SIG-M5 treated with dmso at 0.1 percent for 504 hours (cell line): Measurements from ENCODE around the gene RABAC1.
A peak's percentile ranks its signal among the peaks of the same experiment; 100 is the strongest.
"Not testable (repeated sequence)": the region's sequence is repeated elsewhere in the genome, so short reads cannot be mapped to it uniquely, and the experiment has no call there.

Experiments used
- DNase-seq: peaks from one replicate; lab custom pipeline; 2025; ENCODE audit not compliant: unreplicated experiment; lab: John Stamatoyannopoulos, UW

RABAC1 gene

DNA sequence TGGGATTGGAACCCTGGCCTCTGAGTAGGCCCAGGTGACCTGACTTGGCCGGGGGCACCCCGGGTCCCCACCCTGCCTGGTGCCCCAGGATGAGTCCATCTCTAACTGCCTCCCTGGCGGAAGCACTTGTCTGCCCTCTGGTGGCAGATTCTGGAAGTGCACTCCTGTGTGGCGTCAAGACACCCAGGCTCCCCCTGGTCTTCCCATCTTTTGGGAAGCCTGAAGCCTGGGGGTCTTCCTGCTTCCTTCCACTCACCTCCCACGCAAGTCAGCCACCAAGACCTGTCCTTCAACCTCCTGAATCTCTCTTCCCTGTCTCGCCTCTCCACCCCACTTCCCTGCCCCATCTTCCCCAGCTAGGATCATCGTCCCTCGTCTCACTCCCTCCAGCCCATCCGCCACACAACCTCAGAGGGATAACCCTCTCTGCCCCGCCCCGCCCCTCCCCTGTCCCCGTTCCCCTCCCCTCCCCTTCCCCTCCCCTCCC is 7.4 kb downstream of the RABAC1 start:
- peak; percentile 35 for DNase-seq

DNA sequence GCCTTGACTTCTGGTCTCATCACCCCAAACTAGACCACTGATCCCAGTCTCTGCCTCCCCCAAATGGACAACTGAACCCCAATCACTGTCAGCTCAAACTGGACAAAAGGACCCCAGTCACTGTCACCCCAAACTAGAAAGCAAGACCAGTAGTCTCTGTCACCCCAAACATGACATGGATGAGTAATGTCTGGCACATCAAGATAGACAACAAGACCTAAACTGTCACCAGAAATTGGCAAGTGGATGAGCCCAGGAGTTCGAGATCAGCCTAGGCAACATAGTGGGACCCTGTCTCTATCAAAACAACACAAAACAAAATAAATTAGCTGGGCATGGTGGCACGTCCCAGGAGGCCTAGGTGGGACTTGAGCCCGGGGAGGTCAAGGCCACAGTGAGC is 12.0 kb downstream of the RABAC1 start:
- DNase-seq = no peak

DNA sequence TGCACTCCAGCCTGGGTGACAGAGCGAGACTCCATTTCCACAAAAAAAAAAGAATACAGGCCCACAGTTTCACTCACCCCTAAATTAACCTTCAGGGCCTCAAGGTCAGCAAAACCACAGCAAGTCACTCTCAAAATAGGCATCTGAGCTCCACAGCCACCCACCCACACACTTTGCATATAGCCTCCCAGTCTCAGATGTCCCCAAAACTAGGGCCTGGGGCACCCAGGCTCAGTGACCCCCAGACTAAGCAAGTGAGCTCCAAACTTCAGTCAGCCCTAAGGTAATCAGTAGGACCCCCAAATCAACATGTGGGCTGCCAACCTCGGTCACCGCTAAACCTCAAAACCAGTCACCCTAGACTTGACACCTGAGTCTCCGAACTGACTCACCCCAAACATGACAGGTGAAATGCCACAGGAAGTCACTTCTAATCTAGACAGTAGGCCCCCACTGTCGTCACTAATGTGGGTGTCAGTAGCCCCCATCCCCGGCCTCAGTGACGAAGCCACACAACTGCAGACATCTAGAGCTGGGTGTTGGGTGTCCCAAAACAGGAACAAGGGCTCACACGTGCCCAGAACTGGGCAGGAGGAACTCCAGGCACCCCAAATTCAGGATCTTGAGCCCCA is 13.9 kb downstream of the RABAC1 start:
- no peak for DNase-seq

DNA sequence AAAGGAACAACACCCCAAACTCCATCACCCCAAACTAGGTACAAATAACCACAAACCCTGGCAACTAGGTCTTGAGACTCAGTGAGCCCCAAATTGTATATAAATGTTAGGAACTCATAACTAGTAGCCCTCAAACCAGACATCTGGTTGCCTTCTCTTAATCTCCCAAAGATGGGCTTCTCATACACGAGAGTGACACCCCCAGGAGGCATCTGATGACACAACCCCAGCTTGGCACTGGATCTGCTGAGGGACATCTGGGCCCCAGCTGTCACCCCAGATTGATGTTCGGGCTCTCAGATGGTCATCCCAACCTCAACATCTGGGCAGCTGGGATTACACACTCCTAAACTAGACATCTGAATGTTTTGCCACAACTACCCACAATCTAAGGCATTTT is 14.8 kb downstream of the RABAC1 start:
- no peak for DNase-seq

DNA sequence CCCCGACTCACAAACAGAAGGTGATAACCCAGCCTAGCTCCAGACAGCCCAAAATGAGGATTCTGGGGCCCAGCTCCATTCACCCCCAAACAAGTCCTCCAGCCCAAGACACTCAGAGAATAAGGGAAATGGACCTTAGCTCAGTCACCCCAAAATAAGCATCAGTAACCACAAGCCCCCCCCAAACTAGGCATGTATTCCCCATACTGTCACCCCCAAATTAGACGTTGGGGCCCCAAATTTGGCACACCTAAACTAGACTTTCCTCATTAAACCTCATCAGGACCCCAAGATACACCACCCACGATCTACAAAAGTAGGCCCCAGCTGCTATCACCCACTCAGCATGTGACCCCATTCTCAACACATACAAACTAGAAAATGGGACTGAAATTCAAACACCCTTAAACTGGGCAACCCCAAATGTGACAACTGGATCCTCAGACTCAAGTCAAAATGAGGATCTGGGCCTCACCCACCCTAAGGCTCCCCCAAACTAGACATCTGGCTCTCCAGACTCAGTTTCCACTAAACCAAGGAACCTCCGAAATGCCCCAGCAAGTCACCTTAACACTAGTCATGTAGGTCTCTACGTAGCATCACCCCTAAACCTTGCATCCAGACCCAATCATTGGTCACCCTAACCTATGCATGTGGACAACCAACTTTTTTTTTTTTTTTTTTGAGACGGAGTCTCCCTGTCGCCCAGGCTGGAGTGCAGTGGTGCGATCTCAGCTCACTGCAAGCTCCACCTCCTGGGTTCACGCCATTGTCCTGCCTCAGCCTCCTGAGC is 17.5 kb downstream of the RABAC1 start:
- no peak for DNase-seq

DNA sequence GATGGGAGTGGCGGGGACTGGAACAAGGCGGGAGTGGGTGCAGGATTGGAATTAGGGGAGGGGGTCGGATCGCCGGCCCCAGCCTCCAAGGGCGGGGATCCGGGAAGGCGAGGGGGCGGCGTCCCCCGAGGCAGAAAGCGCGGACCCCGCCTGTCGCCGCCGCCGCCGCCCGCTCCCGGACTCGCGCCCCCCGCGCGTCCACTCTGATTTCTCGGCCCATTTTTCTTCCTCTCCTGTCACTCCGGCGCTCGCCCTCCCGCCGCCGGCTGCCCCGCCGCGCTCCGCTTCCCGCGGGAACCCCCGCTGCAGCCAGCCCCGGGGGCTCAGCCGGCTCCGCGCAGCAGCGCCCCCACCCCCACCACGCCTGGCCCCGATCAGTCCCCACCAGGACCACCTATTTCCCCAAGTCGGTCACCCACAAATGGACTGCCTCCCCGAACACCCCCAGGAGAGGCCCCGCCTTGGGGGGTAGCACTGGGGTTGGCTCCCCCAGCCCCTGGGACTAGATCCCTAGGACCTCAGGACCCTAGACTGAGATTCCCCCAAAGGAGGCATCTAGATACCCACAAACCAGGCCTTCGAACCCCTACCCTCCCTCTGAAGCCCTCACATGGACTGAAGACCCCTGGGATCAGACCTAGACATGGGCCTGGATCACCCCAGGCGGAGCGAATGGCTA is 18.3 kb downstream of the RABAC1 start:
- DNase-seq = no peak

DNA sequence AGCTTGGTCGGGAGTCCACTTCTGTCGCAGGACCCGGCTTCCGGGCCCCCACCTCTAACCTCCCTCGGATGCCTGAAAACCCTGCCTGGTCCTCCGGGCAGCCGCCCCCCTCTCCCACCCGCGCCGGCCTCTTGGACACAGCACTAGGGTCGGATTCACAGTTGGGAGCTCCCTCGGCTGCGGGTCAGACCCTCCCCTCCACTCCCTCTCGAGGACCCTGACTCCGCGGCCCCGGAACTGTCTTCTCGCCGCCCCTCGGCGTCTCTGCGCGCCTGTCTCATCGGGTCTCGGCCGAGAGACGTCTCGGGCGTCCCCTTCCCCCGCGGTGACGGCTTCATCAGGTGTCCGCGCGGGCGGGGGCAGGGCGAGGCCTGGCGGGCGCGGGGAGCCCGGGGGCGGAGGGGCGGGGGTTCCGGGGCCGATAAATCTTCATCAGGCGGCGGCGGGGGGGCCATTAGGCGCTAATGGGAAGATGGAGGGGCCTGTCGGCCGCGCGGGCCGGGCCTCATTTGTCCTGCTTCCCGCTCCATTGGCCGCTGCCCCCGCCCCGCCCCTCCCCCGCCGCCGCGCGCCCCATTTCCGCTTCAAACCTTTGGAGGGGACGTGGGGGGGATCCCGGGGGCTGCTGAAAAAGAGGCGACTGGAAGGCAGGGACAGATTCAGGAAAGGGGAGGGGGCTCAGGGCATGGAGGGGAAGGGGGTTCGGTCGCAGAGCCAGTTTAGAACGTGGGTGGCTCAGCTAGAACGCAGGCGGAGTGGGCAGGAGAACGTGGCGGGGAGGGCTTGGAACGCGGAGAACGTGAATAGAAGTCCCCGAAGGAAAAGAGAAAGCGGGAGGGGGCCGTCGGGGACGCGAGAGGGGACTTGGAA is 19.0 kb downstream of the RABAC1 start:
- no peak for DNase-seq

DNA sequence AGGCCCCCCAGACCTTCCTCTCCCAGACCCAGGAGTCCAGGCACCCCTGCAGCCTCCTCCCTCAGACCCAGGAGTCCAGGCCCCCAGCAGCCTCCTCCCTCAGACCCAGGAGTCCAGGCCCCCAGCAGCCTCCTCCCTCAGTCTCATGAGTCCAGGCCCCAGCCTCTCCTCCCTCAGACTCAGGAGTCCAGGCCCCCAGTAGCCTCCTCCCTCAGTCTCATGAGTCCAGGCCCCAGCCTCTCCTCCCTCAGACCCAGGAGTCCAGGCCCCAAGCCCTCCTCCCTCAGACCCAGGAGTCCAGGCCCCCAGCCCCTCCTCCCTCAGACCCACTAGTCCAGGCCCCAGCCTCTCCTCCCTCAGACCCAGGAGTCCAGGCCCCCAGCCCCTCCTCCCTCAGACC is 19.9 kb downstream of the RABAC1 start:
- DNase-seq = not testable (repeated sequence)

DNA sequence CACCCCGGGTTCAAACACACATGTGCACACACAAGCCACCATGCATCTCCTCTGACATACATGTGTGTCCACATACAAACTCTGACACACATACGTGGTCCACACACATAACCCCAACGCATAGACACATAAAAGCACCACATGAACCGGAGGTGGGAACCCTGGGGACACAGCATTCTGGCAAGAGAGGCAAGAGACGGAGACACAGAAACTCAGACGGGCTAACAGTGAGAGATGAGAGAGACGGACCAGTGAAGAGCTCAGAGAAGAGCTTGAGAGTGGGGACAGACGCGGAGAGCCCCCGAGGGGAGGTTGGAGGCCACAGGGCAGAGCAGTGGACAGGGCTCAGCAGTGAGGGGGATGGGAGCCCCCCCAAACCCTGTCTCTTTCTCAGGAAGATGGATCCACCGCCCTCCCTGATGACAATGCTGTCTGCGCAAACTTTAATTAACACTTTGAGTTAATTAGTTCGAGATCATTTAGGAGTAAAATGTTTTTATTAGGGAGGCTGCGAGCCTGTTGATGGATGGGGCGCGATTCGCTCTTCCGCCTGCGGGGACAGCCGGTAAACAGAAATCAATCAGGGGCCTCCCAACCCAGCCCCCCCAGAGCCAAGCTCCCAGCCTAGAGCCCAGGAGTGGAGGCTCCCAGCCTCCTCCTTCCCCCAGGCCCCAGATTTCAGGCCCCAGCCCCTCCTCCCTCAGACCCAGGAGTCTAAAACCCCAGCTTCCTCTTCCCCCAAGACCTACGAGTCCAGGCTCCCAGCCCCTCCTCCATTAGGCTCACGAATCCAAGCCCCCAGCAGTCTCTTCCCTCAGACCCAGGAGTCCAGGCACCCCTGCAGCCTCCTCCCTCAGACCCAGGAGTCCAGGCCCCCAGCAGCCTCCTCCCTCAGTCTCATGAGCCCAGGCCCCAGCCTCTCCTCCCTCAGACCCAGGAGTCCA is 21.3 kb downstream of the RABAC1 start:
- DNase-seq = no peak

DNA sequence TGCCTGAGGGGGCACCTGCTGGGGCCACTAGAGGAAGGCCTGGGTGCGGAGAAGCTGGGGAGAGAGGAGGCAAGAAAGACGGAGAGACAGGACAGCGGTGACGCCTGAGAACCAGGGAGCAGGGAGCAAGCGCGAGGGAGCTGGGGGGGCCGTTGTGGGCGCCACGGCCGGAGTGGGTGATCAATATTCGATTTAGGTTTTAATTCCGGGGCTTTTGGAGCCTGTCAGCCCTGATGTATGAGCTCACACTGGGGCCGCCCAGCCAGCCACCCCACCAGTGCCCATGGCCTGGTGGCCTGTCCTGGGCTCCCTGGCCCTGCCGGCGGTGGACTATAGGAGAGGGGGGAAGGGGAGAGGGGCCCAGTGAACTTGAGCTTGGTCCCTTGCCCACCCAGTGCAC is 22.2 kb downstream of the RABAC1 start:
- DNase-seq = no peak

DNA sequence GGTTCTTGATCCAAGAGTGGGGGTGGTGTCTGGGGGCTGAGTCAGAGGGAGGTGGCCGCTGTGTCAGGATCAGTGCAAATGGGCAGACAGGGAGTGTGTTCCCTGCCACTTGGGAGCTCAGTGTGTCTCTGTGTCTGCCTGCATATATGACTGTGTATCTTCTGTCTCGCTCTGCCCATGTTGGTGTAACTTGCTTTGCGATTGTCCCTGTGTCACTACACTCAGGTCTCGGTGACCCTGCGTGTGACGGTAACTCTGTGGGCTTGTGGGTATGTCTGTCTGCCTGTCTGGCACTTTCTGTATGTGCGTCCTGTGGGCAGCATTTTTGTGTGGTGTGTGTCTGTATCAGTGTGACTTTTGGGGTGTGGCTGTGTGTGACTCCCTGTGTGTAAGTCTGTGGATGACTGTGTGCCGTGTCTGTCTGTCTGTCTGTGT is 22.7 kb downstream of the RABAC1 start:
- no peak for DNase-seq

DNA sequence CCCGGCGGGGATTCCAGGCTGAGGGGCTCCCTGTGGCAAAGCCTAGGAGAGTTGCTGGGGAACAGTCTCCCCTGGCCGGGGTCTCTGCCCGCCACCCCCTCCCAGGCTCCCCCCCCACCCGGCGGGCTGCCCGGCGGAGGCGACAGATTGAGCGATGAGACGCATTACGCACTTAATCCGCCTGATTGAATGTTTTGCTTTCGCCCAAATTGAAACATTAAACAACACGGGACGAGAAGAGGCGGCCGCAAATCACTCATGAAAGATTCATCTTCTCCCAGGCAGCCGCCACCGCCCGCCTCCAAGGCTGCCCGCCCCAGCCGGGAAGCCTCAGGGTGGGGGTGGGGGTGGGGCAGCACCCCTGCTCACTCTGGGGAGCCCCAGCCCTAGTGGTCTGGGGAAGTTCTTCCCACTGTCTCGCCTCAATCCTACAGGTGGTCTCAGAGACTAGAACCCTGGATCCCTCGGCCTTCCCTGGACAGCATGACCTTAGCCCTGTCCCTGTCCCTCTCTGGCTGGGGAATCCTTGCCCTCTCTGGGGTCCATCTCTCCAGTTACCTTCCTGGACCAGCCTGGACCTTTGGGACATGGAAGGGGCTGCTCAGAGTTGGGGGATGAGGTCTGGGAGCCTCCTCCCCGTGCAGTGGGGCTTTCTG is 23.2 kb downstream of the RABAC1 start:
- no peak for DNase-seq

DNA sequence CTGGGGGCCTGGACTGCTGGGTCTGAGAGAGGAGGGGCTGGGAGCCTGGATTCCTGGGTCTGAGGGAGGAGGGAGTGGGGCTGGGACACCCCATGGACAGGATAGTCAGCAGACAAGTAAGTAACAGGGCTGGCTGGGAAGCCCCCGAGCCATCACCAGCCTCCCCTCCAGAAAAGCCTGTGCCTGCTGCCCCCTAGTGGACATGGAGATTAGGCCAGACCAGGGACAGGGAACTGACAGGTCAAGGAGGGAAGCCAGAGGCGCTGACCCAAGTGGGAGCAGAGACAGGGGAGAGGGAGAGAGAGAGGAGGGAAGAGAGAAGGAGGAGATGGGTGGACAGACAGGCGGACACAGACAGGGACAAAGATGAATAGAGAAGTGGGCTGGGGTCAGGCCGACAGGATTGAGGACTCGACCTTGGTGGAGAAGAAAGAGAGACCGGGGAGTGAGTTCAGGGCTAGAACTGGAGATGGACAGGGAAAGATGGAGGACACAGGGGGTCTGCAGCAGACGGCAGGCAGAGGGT is 24.2 kb downstream of the RABAC1 start:
- peak; percentile 25 for DNase-seq

DNA sequence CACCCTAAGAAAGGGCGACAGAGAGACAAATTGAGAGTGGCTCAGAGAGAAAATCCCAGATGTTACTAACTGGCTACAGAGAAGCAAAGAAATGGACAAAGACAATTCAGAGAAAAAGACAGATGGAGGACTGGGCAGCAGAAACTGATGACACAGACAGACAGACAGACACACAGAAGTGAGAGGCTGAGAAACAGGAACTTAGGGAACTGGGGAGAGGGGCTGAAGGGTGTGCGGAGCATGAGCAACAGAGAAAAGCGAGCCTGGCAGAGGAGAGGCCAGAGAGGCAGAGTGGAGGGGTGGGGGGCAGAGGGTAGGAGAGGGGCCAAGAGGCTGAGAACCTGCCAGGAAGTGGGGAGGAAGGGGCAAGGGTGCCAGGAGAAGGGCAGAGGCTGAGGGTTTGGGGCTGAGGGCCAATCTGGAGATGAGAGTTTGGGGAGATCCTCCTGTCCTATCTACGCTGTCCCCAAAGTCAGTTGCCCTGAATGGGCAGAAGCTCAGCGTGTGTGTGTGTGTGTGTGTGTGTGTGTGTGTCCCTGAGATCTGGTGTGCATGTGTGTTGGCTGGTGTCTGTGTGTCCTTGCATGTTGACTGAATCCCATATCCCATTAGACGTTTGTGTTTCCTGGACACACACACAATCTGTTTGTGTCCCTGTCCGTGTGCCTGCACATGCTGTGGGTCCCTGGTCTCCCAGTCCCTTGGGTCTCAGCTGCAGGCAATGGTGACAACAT is 25.3 kb downstream of the RABAC1 start:
- peak; percentile 45 for DNase-seq

DNA sequence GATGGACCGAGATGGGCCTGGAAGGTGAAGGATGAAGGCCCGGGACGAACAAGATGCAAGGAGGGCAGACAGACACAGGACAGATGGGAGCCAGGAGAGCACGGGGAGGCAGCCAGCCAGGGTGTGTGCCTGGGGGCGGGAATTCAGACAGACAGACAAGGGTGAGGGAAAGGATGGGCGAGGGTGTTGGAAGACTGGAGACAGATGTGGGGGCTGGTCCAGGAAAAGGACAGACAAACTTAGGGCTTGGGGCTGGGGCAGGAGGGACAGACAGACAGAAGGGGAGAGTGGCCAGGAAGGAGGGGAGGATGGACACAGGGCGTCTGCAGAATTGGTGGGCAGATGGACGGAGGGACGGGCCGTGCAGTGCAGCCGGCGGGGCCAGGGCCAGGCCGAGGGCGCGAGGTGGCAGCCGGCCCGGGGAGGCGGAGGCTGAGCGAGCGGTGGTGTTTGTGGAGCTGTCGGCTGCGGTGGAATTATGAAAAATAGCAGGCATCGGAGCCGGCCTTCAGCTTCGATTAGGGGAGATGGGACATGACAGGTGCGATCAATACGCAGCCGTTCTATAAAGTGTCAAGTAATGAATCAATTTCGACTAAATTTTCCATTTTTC is 26.3 kb downstream of the RABAC1 start:
- no peak for DNase-seq

DNA sequence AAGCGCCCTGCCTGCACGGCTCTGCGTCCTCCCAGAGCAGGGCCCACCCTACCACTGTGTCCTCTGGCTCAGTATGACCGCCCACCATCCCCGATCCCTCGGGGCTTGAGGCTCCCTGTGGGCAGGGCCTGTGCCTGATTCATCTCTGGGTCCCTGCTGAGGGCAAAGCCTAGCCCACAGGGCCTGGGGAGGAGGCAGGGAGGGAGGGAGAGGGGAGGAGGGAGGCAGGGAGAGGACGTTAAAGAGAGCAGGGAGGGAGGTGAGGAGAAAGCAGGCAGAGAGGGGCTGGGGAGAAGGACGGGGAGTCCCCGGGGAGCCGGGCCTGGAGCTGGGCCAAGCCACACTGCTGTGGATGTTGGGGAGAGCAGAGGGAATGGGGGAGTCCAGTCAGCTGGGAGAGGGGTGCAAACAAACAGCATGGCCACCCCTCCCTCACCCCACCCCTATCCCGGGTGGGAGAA is 26.8 kb downstream of the RABAC1 start:
- no peak for DNase-seq

DNA sequence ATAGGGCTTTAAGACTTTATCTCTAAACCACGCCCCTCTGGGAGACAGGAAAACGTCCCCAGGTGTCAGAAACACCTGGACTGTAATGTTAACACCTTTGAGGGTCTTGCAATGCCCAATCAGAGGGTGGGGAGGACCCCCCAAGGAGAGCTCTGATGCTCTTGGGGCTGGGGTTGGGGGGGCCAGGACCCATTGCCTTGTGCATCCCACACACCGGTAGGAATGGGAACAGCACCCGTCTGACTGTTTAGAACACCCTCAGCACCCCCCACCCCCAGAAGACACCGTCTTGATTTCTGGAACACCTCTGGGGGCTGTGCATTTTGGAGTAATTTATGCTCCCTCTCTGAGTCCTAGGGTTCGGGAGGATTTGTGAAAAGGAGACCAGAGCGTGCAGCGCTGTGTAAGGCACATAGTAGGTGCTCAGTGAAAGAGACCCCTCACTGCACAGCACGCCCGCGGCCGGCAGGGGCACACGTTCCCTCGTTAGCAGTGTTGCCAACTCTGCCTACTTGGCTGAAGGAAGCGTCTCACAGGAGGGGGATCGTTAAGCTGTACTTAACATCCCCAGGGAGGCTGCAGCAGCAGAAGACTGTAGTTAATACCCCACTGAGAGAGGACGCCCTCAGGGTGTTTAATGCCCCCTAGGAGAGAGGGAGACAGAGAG is 28.1 kb downstream of the RABAC1 start:
- no peak for DNase-seq
